HT1080 (cell line): ENCODE results near the gene GPR180. TPM values are rescaled to one million over a fixed set of nuclear protein-coding genes. Genes with fewer than 3 reads are reported as not detected.

Experiments used
- small RNA-seq: library from RNA; depleted of rRNA; stranded (forward); fragments of <200 nt; gene quantifications from one replicate; pipeline ENCODE3, GENCODE V24; 2014
- total RNA-seq: library from RNA; depleted of rRNA; stranded (reverse); fragments of >200 nt; shearing (Covaris generic); gene quantifications from 2 replicates; pipeline ENCODE4 v1.2.3, GENCODE V29; 2014; rRNA removed

The GPR180 gene
- total RNA-seq, 1 experiment from 2014 or later, result 9.0 TPM

Small RNA genes within 50 kb of the gene (small RNA-seq; reads per million reads assigned to genes)
- 0.07 reads per million for gene RNA5SP36

Other genes with a start within 250 kb of the GPR180 start
- gene DCT, start 122.2 kb upstream of the GPR180 start, total RNA-seq, result 2.2 and 3.2 TPM in 2 replicates
- gene TGDS, start 5.7 kb upstream of the GPR180 start, total RNA-seq, result 14.6 and 16.0 TPM in 2 replicates
- 0.03 and 0.30 TPM in 2 replicates for gene SOX21, start 110.7 kb downstream of the GPR180 start, total RNA-seq